Activated CD8-positive, alpha-beta memory T cell treated with anti-CD3 and anti-CD28 coated beads, Interleukin-2, amount 50 U/mL, for 24 hours (primary cell): ENCODE measurements around the gene KANSL1.
"Not testable (repeated sequence)": the region's sequence is repeated elsewhere in the genome, so short reads cannot be mapped to it uniquely, and the experiment has no call there.

Experiments
- DNase-seq: peaks from one replicate; pipeline ENCODE4 v3.0.0-alpha.2; 2020; ENCODE audit errors: extremely low read depth

Gene KANSL1, protein sequence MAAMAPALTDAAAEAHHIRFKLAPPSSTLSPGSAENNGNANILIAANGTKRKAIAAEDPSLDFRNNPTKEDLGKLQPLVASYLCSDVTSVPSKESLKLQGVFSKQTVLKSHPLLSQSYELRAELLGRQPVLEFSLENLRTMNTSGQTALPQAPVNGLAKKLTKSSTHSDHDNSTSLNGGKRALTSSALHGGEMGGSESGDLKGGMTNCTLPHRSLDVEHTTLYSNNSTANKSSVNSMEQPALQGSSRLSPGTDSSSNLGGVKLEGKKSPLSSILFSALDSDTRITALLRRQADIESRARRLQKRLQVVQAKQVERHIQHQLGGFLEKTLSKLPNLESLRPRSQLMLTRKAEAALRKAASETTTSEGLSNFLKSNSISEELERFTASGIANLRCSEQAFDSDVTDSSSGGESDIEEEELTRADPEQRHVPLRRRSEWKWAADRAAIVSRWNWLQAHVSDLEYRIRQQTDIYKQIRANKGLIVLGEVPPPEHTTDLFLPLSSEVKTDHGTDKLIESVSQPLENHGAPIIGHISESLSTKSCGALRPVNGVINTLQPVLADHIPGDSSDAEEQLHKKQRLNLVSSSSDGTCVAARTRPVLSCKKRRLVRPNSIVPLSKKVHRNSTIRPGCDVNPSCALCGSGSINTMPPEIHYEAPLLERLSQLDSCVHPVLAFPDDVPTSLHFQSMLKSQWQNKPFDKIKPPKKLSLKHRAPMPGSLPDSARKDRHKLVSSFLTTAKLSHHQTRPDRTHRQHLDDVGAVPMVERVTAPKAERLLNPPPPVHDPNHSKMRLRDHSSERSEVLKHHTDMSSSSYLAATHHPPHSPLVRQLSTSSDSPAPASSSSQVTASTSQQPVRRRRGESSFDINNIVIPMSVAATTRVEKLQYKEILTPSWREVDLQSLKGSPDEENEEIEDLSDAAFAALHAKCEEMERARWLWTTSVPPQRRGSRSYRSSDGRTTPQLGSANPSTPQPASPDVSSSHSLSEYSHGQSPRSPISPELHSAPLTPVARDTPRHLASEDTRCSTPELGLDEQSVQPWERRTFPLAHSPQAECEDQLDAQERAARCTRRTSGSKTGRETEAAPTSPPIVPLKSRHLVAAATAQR (N-terminal part only)

DNA sequence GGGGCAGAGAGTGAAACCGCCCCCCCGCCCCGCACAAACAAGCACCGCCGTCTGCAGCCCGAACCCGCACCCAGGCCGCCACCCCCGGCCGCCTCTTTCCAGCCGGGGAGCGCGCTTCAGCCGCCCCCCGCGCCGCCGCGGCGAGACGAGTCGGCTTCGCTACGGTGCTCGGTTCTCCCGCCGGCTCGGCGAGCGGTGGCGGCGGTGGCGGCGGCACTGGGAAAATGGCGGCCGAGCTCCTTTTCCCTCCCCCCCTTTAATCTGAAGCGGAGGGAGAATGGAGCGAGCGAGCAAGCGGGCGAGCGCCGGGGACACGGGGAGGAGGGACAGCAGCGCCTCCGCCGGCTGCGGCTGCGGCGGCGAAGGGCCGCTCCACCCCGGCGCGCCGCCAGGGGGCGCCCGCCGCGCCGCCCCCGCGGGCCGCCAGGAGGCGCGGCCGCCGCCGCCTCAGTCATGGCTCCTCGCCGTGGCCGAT, at the start of gene KANSL1:
TSS of gene KANSL1 (minus strand) at position 279 of the 475 bp plus-strand sequence. CDS start 21,286 bp downstream, outside the sequence.
- peak; percentile 56 for DNase-seq

DNA sequence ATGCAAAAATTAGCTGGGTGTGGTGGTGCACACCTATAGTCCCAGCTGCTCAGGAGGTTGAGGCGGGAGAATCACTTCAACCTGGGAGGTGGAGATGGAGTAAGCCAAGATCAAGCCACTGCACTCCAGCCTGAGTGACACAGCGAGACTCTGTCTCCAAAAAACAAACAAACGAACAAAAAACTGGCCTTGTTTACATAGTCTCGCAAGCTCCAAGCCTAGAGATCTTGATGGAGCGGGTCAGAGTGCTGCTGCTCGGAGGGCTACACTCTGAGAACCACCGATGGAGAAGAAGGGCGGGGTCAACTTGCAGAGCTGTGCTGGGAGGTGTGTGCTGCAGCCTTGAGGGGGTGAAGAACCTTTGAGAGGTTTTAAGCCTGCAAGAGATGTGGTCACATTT, 38.1 kb upstream of the KANSL1 start:
- DNase-seq: not testable (repeated sequence)

DNA sequence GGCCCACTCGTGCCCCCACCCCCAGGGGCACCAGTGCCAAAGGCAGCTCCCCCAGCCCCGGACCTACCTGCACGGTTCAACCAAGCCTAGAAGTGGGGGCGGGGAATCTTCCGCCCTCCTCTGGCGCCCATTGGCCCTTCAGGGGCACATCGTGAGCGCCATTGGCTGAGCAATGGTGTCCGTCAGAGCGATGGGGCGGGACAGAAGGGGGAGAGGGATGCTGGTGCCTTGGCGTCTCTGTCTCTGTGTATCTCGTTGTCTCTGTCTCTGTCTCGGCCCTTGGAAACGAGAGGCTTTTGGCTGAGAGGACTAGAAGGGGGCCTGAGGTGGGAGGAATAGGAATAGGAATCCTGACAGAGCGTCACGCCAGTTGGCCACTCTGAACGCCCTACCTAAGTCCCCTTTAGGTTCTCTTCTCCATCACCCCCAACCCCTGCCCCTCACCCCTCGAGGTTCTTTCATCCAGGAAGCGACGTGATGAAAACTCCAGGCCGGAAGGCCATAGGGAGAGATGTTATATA, 32.1 kb upstream of the KANSL1 start:
- DNase-seq: peak; percentile 92

DNA sequence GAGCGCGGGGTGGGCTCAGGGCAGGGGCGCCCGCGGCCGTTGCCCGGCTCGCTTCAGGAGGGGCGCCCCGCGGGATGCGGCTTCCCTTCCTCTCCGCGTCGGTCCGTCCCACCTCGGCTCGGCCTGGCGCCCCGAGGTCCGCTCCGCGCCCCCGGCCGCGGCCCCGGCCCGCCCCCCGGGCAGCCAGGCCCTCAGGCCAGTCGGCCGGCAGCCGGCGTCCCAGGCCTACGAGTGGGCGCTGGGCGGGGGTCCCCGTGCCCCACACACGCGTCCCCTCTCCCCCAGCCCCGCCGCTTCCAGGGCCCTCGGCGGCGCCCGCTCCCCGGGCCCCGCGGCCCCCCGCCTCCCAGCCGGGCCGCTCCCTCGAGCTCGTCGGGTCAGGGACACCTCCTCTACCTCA, 31.6 kb upstream of the KANSL1 start:
- not testable (repeated sequence) for DNase-seq

DNA sequence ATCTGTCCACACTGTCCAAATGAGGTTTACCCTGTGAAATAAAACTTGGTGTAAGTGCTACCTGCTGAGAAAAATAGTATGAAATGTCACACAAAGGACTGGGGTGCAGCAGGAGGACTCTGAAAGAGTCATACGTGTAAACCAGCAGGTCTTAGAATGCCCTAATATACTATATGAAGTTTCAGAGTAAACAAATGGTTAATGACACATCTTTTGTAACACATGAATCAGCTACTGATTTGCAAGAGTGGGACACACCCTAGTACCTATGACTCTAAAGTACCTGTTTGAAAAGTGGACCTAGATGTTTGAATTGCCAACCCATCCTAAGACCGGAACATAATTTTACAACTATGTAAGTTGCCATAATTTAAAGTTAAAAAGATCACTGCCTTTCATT, 29.8 kb upstream of the KANSL1 start:
- not testable (repeated sequence) for DNase-seq

DNA sequence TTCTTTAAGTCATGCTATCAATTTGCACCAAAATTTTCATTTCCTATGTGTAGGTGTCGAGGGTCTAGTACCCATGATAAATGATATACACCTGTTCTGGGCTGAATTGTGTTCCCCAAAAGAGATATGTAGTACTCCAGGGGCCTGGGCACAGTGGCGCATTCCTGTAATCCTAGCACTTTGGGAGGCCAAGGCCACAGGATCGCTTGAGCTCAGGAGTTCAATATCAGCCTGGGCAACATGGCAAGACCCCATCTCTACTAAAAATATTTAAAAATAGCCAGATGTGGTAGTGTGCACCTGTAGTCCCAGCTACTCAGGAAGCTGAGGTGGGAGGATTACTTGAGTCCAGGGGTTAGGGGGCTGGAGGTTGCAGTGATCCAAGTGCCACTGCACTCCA, 23.5 kb upstream of the KANSL1 start:
- no peak for DNase-seq

DNA sequence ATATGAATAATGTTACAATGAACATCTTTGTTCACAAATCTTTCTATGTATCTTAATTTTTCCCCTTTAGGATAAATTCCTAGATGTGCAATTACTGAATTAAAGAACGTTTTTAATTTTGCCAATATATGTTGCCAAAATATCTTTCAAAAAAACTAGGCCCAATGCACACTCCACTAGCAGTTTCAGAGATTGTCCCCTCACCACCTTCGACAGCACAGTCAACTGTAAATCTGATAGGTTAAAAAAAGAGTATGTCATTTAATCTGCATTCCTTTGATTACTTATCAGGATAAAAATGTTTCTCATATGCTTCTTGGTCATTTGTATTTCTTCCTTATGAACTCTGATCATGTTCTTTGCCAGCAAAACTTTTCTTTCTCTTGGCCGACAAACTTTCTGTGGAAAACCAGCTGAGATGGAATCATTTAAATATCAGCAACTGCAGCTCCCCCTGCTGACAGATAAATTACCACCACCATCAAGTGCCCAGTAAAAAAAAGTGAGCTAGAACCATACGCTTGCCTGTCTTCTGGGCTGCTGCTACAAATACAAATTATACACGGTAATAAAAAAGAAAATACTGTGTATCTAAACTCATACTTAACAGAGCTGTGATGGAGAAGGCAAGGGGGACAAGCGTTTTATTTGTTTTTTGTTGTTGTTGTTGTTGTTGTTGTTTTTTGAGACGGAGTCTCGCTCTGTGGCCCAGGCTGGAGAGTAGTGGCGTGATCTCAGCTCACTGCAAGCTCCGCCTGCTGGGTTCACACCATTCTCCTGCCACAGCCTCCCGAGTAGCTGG, 19.6 kb upstream of the KANSL1 start:
- peak; percentile 21 for DNase-seq

DNA sequence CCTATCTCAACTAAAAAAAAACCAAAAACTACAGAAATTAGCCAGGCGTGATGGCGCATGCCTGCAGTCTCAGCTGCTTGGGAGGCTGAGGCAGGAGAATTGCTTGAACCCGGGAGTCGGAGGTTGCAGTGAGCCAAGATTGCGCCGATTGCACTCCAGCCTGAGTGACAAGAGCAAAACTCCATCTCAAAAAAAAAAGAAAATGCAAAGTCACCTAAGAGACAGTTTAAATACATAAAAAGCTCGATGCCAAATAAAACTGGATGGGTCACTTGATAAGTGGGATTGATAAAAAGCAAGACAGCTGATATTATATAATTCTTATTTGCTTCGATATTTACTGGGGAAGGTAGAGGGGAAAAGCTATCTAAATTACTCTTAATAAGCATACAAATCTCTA, 15.8 kb upstream of the KANSL1 start:
- DNase-seq: no peak

DNA sequence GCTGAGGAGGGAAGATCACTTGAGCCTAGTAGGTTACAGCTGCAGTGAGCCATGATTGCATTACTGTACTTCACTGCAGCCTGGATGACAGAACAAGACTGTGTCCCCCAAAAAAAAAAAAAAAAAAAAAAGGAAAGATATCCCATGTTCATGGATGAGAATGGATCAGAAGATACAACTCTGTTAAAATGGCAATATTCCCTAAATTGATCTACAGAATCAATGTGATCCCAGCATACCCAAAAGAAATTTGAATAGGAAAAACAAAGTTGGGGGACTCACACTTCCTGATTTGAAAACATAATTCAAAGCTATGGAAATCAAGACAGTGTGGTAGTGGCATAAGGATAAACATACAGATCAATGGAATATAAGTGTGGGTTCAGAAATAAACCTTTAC, 12.7 kb upstream of the KANSL1 start:
- DNase-seq: no peak

DNA sequence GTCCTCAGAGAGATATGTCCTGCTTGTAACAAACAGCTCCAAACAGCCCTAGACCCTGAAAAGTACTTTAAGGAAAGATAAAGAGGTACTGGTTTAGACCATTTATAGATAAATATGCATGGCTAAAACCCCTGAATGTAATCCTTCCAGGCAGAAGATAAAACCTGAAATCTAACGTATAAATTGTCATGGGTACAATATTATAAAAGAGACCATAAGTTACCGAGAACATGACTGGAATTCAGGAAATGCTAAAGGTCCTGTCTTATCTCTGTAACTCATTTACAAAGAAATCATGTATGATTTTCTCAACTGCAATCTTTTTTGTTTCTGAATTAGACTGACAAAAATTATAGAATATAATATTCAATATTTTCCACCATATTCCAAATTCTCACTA, 9.2 kb upstream of the KANSL1 start:
- DNase-seq: no peak

DNA sequence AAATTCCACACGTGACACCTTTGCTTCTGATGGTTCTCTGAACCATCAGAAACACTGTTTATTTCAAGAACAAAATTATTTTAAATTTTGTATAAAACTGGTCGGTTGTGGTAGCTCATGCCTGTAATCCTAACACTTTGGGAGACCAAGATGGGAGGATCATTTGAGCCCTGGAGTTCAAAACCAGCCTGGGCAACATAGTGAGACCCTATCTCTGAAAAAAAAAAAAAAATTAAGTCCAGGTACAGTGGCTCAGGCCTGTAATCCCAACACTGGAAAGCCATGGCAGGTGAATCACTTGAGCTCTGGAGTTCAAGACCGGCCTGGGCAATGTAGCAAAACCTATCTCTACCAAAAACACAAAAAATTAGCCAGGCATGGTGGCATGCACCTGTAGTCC, 8.3 kb upstream of the KANSL1 start:
- no peak for DNase-seq

DNA sequence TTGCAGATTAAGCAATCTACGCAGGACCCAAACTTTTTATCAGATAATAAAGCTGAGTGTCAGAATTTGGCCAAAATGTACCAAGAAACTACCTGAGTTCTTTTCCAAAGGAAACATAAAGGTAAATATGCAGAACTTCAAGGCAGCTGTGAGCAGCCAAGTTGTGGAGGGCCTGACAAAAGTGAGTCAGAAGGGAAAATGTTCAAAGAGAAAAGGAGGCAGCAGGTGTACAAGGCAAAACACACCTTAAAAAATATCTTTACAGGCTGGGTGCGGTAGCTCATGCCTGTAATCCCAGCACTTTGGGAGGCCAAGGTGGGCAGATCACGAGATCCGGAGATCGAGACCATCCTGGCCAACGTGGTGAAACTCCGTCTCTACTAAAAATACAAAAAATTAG, 7.0 kb upstream of the KANSL1 start:
- DNase-seq: no peak

DNA sequence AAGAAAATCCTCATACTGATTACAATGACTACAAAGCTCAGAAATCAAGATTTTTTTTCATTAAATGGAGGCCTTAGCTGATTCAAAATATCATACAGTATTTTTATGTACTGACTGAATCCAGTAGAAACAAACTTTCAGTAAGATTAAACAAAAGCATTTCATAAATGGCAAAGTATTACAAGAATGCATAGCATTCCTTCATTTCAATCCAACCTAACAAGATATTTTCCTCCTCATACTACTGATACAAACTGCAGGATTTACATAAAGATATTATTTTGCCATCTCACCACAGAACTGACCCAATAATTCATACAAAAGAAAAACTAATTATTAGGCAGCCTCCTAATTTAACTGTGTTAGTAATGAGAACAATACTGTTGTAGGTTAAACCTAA, 6.2 kb upstream of the KANSL1 start:
- DNase-seq: no peak

DNA sequence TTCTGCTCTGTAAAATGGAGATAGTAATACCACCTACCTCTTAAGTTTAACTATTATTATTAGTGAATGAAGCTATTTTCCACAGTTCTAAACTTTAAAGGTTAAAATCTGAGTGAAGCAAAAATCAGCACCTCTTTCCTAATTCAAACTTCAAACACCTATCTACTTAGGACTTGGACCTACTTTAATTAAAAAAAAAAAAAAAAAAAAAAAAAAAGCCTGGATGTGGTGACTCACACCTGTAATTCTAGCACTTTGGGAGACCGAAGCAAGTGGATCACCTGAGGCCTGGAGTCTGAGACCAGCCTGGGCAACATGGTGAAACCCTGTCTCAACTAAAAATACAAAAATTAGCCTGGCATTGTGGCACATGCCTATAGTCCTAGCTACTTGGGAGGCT, 5.0 kb upstream of the KANSL1 start:
- DNase-seq: no peak

DNA sequence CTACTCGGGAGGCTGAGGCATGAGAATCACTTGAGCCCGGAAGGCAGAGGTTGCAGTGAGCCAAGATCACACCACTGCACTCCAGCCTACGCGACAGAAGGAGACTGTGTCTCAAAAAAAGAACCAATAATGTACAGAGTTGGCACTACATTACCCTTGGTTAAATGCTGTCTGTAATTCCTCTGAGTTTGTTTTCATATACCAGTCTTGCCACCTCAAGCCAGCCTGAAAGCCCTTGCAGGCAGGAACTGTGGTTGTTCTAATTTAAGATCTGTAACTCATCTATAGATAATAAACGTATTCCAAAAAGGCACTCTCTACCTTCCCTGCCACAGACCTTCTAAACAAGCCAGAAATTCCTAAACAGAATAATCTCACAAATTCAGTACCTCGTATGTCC, 4.3 kb upstream of the KANSL1 start:
- no peak for DNase-seq

DNA sequence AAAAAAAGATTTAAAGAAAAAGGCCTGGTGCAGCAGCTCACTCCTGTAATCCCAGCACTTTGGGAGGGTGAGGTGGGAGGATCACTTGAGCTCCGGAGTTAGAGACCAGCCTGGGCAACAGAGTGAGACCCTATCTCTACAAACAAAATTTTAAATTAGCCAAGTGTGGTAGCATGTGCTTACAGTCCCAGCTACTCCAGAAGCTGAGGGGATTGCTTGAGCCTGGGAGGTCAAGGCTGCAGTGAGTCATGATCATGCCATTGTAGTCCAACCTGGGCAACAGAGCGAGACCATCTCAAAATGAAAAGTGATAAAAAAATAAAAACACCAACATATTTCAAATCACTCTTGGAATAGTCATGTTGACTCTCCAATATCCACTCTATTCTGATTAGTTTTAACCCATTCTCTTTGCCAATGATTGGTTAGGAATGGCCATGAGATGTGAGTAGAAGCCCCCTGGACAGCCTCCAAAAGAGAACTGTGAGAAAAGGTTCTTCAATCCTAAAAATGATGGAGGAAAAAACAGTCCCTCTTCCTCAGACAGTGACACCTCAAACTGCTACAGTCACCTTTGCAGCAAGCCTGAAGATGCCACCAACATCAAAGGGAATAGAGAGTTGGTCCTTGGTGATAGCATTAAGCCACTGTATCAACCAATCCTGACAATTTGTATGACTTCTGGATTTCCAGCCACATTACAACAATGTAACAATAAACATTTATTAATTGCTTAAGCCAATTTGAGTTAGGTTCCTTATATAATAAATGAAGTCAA, 2.9 kb upstream of the KANSL1 start:
- DNase-seq: no peak

DNA sequence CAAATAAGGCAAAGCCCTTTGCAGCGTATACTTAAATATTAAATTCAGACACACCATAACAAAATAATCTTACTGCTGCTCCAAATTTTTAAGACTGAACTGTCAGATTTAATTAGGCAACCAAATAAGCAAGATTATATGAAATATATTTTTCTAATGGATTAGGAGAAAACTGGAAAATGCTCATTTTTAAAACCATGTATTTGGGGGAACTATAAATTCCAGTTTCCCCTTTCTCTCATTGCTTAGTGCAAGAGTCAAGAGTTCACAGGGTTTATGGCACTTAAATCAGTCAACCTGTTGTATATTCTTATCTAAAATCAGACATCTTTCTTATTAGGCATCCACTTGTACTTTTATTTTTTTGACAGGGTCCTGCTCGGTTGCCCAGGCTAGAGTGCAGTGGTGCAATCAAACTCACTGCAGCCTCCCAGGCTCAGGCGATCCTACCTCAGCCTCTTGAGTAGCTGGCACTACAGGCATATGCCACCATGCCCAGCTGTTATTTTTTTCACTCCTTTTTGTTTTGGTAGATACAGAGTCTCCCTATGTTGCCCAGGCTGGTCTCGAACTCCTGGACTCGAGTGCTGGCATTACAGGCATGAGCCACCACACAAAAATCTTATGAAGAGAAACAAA, 2.1 kb upstream of the KANSL1 start:
- no peak for DNase-seq

DNA sequence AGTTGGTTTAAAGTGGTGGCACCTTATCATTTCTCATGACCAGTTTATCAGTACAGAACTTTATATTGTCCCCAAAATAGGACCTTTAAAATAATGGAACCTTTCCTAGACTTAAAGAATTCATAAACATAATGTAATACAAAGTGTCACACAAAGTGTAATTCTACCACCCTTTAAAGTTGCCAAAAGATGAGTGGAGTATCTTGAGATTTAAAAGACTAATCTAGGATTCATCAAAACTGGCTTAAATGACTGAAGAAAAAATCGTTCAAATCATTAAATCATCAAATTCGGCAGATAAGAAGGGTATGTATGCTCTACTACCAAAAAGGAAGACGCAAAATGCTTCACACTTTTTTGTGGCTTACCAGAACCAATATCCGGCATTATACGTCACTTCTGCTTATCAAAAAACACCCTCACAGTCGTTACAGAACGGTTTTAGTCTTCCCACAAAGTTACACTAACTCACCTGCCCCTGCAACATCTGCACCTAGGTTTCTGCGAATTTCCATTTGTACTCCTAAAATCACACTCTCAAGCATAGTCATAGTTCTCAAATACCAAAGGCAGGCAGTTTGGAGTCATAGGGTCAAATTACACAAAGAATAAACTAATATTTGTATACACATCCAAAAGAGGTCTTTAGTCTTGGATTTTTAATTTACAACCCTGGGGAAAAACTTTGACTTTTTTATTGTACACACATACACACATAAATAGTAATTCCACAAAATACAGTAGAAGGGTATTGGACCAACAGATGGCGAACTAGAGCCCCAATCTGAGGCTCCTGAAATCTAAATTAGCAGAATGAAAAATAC, 1.4 kb upstream of the KANSL1 start:
- peak; percentile 44 for DNase-seq
